Adrenal gland (tissue), 12 donors: Measurements from ENCODE around the gene ZNF155. TPM values are rescaled to one million over a fixed set of nuclear protein-coding genes. Genes with fewer than 3 reads are reported as not detected.

Experiments
- DNase-seq, 7 donors: peaks; one replicate each; pipeline ENCODE4 v3.0.0-alpha.2; 2019 to 2020
- H3K27ac ChIP-seq, 5 donors: fragments of 200-600 bp; sonication (generic) in 4 of 5; 1 replicate in 3 of 5; 2 replicates in 2 of 5; pipeline versions ENCODE4 v1.5.1 to v1.8.0; 2016 to 2020; ENCODE audit warnings: mild to moderate bottlenecking in 1 of 5
- H3K27me3 ChIP-seq: fragments of 200-600 bp; 2 replicates; pipeline ENCODE4 v1.8.0; 2021
- H3K36me3 ChIP-seq, 2 donors: fragments of 200-600 bp; replicated peaks in 1 of 2; 1 replicate in 1 of 2; 2 replicates in 1 of 2; pipeline versions ENCODE4 v1.5.1 to v1.8.0; 2018 to 2022
- H3K4me1 ChIP-seq, 2 donors: fragments of 200-600 bp; replicated peaks in 1 of 2; 1 replicate in 1 of 2; 2 replicates in 1 of 2; pipeline versions ENCODE4 v1.5.1 to v1.8.0; 2018 to 2021
- H3K4me3 ChIP-seq, 4 donors: fragments of 200-600 bp; sonication (generic) in 3 of 4; one replicate each; pipeline ENCODE4 v1.5.1; 2016 to 2018
- H3K9me3 ChIP-seq, 3 donors: fragments of 200-600 bp; sonication (generic) in 1 of 3; replicated peaks in 1 of 3; 1 replicate in 2 of 3; 2 replicates in 1 of 3; pipeline versions ENCODE4 v1.5.1 to v1.8.0; 2016 to 2021
- POLR2A ChIP-seq, 2 donors: fragments of 450-650 bp; IDR thresholded peaks; one replicate each; pipeline ENCODE4 v1.6.1; 2017; ENCODE audit warnings: antibody characterized with exemption in 2 of 2, mild to moderate bottlenecking in 2 of 2, moderate library complexity in 1 of 2
- WGBS, 4 donors: extraction: QIAGEN DNeasy Blood & Tissue Kit in 2 of 4; methylation state at CpG; one replicate each; pipeline versions ENCODE4 v1.1.5 to v1.1.7; 2013 to 2017; 5-methylcytosine and 5-hydroxymethylcytosine counted together
- intact Hi-C, 2 donors: fragments of 100-400 bp; cut with DNase I; formaldehyde crosslinking; loops; one replicate each; pipeline versions ENCODE4 v1.14.1 to v1.15.0; 2022 to 2023
- polyA plus RNA-seq, 3 donors: library from polyadenylated mRNA; stranded (reverse); fragments of 200-250 nt in 2 of 3; fragments of 350-450 nt in 1 of 3; fragmentation: Illumina TruSeq in 1 of 3; extraction: RNeasy Lipid Tissue Mini Kit (QIAGEN cat#74804) in 1 of 3; gene quantifications; one replicate each; pipeline ENCODE4 v1.2.3, GENCODE V29; 2013 to 2014
- total RNA-seq, 9 donors: library from RNA; depleted of rRNA in 4 of 9; stranded (reverse); fragments of >200 nt in 4 of 9; fragments of 120-200 nt in 1 of 9; fragmentation: NEBNext Ultra II Directional in 1 of 9; extraction: Animal tissue kit (Norgen Biotek cat#: 25700) in 1 of 9; gene quantifications; one replicate each; pipeline versions ENCODE4 v1.1.0 to v1.2.4, GENCODE V29; 2013 to 2023
- TF ChIP-seq, protein P1 (sequence below), 6 experiments: fragments of 450-650 bp in 4 of 6; fragments of 200-600 bp in 2 of 6; sonication (generic) in 1 of 6; IDR thresholded peaks; 1 replicate in 5 of 6; 2 replicates in 1 of 6; pipeline versions ENCODE4 v1.5.1 to v1.8.0; 2016 to 2021; ENCODE audit warnings: antibody characterized with exemption in 6 of 6, mild to moderate bottlenecking in 2 of 6, moderate library complexity in 1 of 6
- donor health status: healthy with polysubstance abuse.
- donor health status: Bipolar disorder and iron deficiency.
- donor health status: DM: yes; HTN: yes; CAD: no.
- donor health status: DM: no; HTN: no; CAD: no.
- donor health status: DM: no; HTN: no; CAD: no.
- donor health status: DM: yes; HTN: yes; CAD: no.

ZNF155 gene
- total and polyA plus RNA-seq, 12 donors = 2.6 to 18.8 (median 11.0) TPM

DNA sequence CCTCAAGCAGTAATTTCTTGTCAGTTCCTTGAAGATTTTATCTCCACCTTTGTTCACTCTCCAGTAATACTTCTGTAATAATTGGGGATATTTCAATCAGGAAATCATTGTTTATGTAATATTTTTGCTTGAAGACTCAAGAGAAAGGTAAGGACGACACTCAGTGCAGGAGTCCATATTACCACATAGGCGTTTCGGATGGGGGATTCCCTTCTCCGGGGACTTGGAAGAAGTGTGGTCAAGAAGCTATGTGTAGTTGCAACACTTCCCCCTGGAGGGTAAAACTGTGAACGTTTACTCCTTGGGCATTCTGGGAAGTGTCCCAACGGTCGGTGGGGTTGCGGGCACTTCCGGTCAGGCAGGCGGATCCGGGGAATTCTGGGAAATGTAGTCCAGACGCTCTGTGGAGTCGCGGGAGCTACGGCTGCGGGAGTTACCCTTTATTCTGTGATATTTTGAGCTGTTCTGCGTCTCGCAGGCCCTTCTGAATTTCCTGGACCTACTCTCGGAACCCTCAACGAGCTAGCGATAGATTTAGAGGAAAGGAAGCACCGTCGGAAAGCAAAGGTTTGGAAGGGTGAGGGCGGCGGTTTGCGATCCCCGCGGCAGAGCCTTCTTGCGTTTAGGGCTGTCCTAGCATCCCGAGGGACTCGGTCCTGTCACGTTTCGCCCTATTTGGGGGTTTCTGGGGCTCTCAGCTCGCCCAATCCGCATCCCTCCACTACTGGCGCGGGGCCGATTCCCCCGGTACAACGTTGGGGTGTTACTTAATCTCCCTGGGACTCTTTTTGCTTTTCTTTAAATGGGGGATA, 32.9 kb upstream of the ZNF155 start, which contains the start of gene ZNF221:
TSS of gene ZNF221 (plus strand) at position 395 of the 812 bp plus-strand sequence. CDS start 11,499 bp downstream, outside the sequence.
- 0 to 2% (median 0%) methylated on average over 27 to 40 of the region's 40 CpGs for WGBS, 4 donors

DNA sequence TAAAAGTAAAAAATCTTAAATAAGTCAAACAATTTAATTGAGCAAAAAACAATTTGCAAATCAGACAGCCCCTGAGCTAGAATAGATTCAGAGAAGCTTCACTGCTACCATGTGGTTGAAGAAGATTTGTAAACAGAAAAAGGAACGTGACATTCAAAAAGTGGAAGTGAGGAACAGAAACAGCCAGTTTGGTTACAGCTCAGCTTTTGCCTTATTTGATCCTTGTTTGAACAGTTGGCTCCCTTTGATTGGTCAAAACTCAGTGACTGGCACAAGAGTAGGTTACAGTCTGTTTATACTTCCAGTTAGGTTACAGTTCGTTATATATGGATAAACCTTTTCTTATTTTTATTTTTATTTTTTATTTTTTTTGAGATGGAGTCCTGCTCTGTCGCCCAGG, 27.2 kb upstream of the ZNF155 start:
- Histone ChIP-seq H3K27ac (no peak overlapping the region), H3K4me3 (no peak overlapping the region), H3K9me3 (peaks cover 0 to 34% (median 0%) of the 10 kb centered on the region in 3 donors), H3K4me1 (no peaks in the 10 kb centered on the region), H3K27me3 (no peaks in the 10 kb centered on the region), H3K36me3 (no peaks in the 10 kb centered on the region)
- 89 to 97% (median 92%) methylated on average over 3 of the region's 3 CpGs for WGBS, 4 donors
- intact Hi-C loops = no loop called here
- no peak for TF ChIP-seq POLR2A (IDR thresholded peaks at IDR 0.05)
- TF ChIP-seq, protein P1, sequence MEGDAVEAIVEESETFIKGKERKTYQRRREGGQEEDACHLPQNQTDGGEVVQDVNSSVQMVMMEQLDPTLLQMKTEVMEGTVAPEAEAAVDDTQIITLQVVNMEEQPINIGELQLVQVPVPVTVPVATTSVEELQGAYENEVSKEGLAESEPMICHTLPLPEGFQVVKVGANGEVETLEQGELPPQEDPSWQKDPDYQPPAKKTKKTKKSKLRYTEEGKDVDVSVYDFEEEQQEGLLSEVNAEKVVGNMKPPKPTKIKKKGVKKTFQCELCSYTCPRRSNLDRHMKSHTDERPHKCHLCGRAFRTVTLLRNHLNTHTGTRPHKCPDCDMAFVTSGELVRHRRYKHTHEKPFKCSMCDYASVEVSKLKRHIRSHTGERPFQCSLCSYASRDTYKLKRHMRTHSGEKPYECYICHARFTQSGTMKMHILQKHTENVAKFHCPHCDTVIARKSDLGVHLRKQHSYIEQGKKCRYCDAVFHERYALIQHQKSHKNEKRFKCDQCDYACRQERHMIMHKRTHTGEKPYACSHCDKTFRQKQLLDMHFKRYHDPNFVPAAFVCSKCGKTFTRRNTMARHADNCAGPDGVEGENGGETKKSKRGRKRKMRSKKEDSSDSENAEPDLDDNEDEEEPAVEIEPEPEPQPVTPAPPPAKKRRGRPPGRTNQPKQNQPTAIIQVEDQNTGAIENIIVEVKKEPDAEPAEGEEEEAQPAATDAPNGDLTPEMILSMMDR (IDR thresholded peaks at IDR 0.05) = no peak
- no peak for DNase-seq

More for the DNA sequence above, 32.9 kb upstream of the ZNF155 start, which contains the start of gene ZNF221:
- H3K4me3 ChIP-seq = peak within 1 kb of the TSS; percentile 58 to 85 (median 71)
- H3K9me3 ChIP-seq = peaks cover 0 to 5% (median 0%) of the 10 kb centered on the region in 3 donors
- TF ChIP-seq POLR2A (IDR thresholded peaks at IDR 0.05) = peak in 1 of 2 donors; percentile 17
- TF ChIP-seq, protein P1 (IDR thresholded peaks at IDR 0.05) = peak; percentile 15 to 63 (median 45)
- peak; percentile 88 to 96 (median 94) for DNase-seq
- peak within 1 kb of the TSS in 4 of 5 donors; percentile 49 to 72 (median 54) for H3K27ac ChIP-seq
- H3K36me3 ChIP-seq = no peaks in the 10 kb centered on the region
- intact Hi-C loops = no loop called here
- H3K4me1 ChIP-seq = no peaks in the 10 kb centered on the region
- no peaks in the 10 kb centered on the region for H3K27me3 ChIP-seq

DNA sequence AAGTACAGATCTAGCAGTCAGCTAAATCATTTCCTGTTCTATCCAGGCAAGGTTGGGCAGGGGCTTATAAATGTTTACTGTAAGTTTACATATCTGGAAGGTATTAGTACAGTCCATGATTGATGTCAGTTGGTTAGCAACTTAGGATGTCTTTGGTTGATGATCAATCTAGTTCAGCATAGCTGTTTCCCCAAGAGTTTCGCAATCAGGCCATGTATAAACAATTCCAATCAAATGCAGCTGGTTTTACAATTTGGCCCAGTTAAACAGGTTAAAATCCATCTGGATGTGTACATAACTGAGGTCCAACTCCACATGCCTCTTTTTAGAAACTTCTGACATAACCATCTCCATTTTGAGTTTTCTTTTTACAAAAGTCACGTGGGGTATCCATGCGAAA, 26.1 kb upstream of the ZNF155 start:
- H3K9me3 ChIP-seq = peaks cover 0 to 41% (median 3%) of the 10 kb centered on the region in 3 donors
- no peak overlapping the region for H3K4me3 ChIP-seq
- TF ChIP-seq, protein P1 (IDR thresholded peaks at IDR 0.05) = no peak
- no peak for TF ChIP-seq POLR2A (IDR thresholded peaks at IDR 0.05)
- intact Hi-C loops = no loop called here
- H3K27me3 ChIP-seq = no peaks in the 10 kb centered on the region
- WGBS, 4 donors = 96 to 98% (median 96%) methylated on average over 3 of the region's 3 CpGs
- DNase-seq = no peak
- no peaks in the 10 kb centered on the region for H3K36me3 ChIP-seq
- no peaks in the 10 kb centered on the region for H3K4me1 ChIP-seq
- H3K27ac ChIP-seq = no peak overlapping the region

DNA sequence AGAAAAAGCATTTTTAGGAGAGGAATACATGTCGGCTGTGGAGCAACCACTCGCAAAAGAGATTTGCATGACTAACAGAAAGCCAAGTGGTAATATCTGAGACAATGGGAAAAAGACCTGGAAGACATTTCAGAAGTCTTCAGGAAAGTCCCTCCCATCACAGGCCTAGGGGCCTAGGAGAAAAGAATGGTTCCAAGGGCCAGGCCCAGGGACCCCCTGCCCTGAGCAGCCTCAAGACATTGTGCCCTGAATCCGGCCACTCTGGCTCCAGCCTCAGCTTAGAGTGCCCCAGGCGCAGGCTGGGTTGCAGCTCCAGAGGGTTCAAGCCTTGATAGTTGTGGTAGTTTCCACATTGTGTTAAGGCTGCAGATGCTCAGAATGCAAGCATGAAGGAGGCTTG, 23.6 kb upstream of the ZNF155 start:
- Histone ChIP-seq H3K4me3 (no peak overlapping the region), H3K27ac (no peak overlapping the region), H3K27me3 (no peaks in the 10 kb centered on the region), H3K36me3 (peaks cover 0 to 8% of the 10 kb centered on the region in 2 donors), H3K9me3 (peaks cover 2 to 66% (median 7%) of the 10 kb centered on the region in 3 donors), H3K4me1 (no peaks in the 10 kb centered on the region)
- DNase-seq = no peak
- intact Hi-C loops = loop anchor here in 1 of 2 donors (10.0 kb wide), 2 partner anchors 116 to 504 kb away; no protein-coding TSS in a partner anchor
- WGBS, 4 donors = 61 to 74% (median 69%) methylated on average over 3 to 4 of the region's 4 CpGs
- TF ChIP-seq, protein P1 (IDR thresholded peaks at IDR 0.05) = no peak
- TF ChIP-seq POLR2A (IDR thresholded peaks at IDR 0.05) = no peak
